OCI-LY1 (cell line): ENCODE measurements around the gene MFRP.

ENCODE experiments used
- H2AFZ ChIP-seq: fragments of 200-600 bp; sonication (generic), shearing (Covaris generic); 2 replicates; pipeline ENCODE4 v1.6.0; 2014; ENCODE audit warnings: antibody characterized with exemption, mild to moderate bottlenecking, low read length
- H3F3A ChIP-seq: fragments of 200-600 bp; sonication (generic), shearing (Covaris generic); 2 replicates; pipeline ENCODE4 v1.6.0; 2014; ENCODE audit warnings: mild to moderate bottlenecking, antibody characterized with exemption, low read length, moderate library complexity; ENCODE audit not compliant: insufficient read depth
- H3K27ac ChIP-seq: fragments of 200-600 bp; sonication (generic); 2 replicates; pipeline ENCODE4 v1.5.1; 2014; ENCODE audit warnings: low read length, mixed run types, mild to moderate bottlenecking, low read depth; ENCODE audit not compliant: poor library complexity, severe bottlenecking
- H3K27me3 ChIP-seq: fragments of 200-600 bp; sonication (generic); 2 replicates; pipeline ENCODE4 v1.6.0; 2014; ENCODE audit warnings: antibody characterized with exemption, mild to moderate bottlenecking, low read length, moderate library complexity; ENCODE audit not compliant: insufficient read depth
- H3K36me3 ChIP-seq: fragments of 200-600 bp; sonication (generic); 2 replicates; pipeline ENCODE4 v1.6.1; 2014; ENCODE audit warnings: mild to moderate bottlenecking, antibody characterized with exemption, low read length, moderate library complexity, mixed read lengths; ENCODE audit not compliant: insufficient read depth
- H3K4me1 ChIP-seq: fragments of 200-600 bp; sonication (generic); 2 replicates; pipeline ENCODE4 v1.5.1; 2014; ENCODE audit warnings: mild to moderate bottlenecking, low read length, moderate library complexity; ENCODE audit not compliant: insufficient read depth, severe bottlenecking
- H3K4me2 ChIP-seq: fragments of 200-600 bp; sonication (generic), shearing (Covaris generic); 2 replicates; pipeline ENCODE4 v1.6.1; 2014; ENCODE audit warnings: low read length
- H3K4me3 ChIP-seq: fragments of 200-600 bp; sonication (generic); 2 replicates; pipeline ENCODE4 v1.5.1; 2014; ENCODE audit warnings: low read length, low read depth, mild to moderate bottlenecking, mixed read lengths; ENCODE audit not compliant: poor library complexity, severe bottlenecking
- H3K79me2 ChIP-seq: fragments of 200-600 bp; shearing (Covaris generic); 2 replicates; pipeline ENCODE4 v1.6.1; 2016; ENCODE audit warnings: mixed run types, low read length, mixed read lengths; ENCODE audit not compliant: insufficient read depth
- H3K9ac ChIP-seq: fragments of 200-600 bp; sonication (generic), shearing (Covaris generic); 2 replicates; pipeline ENCODE4 v1.6.1; 2014; ENCODE audit warnings: mild to moderate bottlenecking, low read length, mixed read lengths
- H3K9me2 ChIP-seq: fragments of 200-600 bp; sonication (generic), shearing (Covaris generic); 2 replicates; pipeline ENCODE4 v1.6.1; 2014; ENCODE audit warnings: low read depth, mild to moderate bottlenecking, low read length, mixed read lengths
- H3K9me3 ChIP-seq: fragments of 200-600 bp; shearing (Covaris generic); 2 replicates; pipeline ENCODE4 v1.6.1; 2014; ENCODE audit warnings: low read length, mixed read lengths
- H4K20me1 ChIP-seq: fragments of 200-600 bp; sonication (generic), shearing (Covaris generic); 2 replicates; pipeline ENCODE4 v1.6.0; 2016; ENCODE audit warnings: mild to moderate bottlenecking, low read length; ENCODE audit not compliant: insufficient read depth
- EZH2 ChIP-seq: fragments of 200-600 bp; sonication (generic), shearing (Covaris generic); IDR thresholded peaks from 2 replicates; pipeline ENCODE4 v1.8.0; 2017; ENCODE audit warnings: borderline replicate concordance, mixed run types, mild to moderate bottlenecking, antibody characterized with exemption, low read length, moderate library complexity, mixed read lengths
- TF ChIP-seq, protein P1 (sequence below): fragments of 200-600 bp; sonication (generic), shearing (Covaris generic); IDR thresholded peaks from 2 replicates; pipeline ENCODE4 v1.5.1; 2017; ENCODE audit warnings: mild to moderate bottlenecking, antibody characterized with exemption, low read length, moderate library complexity, mixed read lengths

The MFRP gene

DNA sequence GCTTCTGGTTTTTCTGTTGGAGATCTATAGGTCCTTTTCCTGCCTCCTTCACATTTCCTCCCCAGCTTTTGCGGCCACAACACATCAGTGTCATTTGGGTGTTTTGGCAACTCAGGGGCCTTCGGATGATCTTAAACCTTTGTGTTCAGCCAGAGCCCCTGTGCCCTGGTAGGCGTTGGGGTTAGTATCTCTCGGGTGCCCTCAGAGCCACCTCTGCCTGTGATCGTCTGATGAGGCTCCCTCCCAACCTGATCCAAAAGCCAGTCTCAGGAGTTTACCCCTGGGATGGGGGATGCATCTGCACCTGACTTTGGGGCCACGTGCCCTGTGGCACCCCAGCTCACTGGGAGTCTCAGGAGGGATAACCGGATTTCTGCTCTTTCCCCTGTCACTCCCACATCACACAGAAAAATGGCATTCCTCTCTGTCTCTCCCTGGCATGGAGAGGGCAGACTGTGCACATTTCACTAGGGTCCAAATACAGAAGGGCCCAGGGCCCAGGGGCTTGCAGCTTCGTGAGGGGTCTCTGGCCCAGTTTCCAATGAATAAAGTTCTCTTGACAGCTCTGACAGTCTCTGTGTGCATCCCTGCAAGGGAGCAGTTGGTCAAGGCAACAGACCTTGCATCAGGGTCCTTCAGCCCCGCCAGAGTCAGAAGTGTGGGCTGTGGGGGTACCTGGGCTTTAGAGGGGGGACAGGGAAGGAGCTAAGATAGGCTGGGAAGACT is 9.6 kb downstream of the MFRP start:
- Histone ChIP-seq H3F3A (no peaks in the 10 kb centered on the region), H2AFZ (no peak overlapping the region), H3K79me2 (0 out of 2 replicates have a peak, but pooled peaks cover 2% of the 10 kb centered on the region), H3K27me3 (0 out of 2 replicates have a peak, but pooled peaks cover 4% of the 10 kb centered on the region), H3K36me3 (no peaks in the 10 kb centered on the region; the same call in 1 of the 2 replicates), H3K27ac (no peak overlapping the region), H3K9me2 (no peaks in the 10 kb centered on the region), H3K9me3 (no peaks in the 10 kb centered on the region), H3K9ac (no peak overlapping the region; the same call in 1 of the 2 replicates), H3K4me1 (peaks cover 60% of the 10 kb centered on the region), H3K4me3 (no peak overlapping the region), H4K20me1 (no peaks in the 10 kb centered on the region), H3K4me2 (peak overlapping the region; percentile 36)
- TF ChIP-seq EZH2: no peak
- TF ChIP-seq, protein P1, sequence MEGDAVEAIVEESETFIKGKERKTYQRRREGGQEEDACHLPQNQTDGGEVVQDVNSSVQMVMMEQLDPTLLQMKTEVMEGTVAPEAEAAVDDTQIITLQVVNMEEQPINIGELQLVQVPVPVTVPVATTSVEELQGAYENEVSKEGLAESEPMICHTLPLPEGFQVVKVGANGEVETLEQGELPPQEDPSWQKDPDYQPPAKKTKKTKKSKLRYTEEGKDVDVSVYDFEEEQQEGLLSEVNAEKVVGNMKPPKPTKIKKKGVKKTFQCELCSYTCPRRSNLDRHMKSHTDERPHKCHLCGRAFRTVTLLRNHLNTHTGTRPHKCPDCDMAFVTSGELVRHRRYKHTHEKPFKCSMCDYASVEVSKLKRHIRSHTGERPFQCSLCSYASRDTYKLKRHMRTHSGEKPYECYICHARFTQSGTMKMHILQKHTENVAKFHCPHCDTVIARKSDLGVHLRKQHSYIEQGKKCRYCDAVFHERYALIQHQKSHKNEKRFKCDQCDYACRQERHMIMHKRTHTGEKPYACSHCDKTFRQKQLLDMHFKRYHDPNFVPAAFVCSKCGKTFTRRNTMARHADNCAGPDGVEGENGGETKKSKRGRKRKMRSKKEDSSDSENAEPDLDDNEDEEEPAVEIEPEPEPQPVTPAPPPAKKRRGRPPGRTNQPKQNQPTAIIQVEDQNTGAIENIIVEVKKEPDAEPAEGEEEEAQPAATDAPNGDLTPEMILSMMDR: no peak

DNA sequence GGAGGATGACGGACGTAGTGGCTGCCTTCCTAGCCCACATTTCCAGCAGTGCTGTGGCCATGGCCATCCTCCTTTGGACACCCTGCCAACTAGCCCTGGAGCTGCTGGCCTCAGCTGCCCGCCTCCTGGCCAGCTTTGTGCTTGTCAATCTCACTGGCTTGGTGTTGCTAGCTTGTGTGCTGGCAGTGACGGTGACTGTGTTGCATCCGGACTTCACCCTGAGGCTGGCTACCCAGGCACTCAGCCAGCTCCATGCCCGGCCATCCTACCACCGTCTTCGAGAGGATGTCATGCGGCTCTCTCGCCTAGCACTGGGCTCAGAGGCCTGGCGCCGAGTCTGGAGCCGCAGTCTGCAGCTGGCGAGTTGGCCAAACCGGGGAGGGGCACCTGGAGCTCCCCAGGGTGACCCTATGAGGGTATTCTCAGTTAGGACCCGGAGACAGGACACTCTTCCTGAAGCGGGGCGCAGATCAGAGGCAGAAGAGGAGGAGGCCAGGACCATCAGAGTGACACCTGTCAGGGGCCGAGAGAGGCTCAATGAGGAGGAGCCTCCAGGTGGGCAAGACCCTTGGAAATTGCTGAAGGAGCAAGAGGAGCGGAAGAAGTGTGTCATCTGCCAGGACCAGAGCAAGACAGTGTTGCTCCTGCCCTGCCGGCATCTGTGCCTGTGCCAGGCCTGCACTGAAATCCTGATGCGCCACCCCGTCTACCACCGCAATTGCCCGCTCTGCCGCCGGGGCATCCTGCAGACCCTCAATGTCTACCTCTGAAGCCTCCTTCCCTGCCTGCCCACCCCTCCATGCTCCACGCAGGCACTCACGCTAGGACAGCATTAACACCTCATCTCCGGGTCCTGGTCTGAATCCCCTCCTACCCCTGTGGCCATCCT is 10.6 kb downstream of the MFRP start:
- Histone ChIP-seq H3K4me3 (peak overlapping the region; percentile 95), H3K9me3 (no peaks in the 10 kb centered on the region), H3K4me2 (peak overlapping the region; percentile 93), H3K27me3 (0 out of 2 replicates have a peak, but pooled peaks cover 4% of the 10 kb centered on the region), H2AFZ (no peak overlapping the region), H3K9me2 (no peaks in the 10 kb centered on the region), H3K9ac (no peak overlapping the region; the same call in 1 of the 2 replicates), H3K36me3 (no peaks in the 10 kb centered on the region; the same call in 1 of the 2 replicates), H4K20me1 (no peaks in the 10 kb centered on the region), H3F3A (no peaks in the 10 kb centered on the region), H3K79me2 (0 out of 2 replicates have a peak, but pooled peaks cover 2% of the 10 kb centered on the region), H3K4me1 (peaks cover 60% of the 10 kb centered on the region), H3K27ac (no peak overlapping the region)
- no peak for TF ChIP-seq EZH2
- TF ChIP-seq, protein P1: no peak

DNA sequence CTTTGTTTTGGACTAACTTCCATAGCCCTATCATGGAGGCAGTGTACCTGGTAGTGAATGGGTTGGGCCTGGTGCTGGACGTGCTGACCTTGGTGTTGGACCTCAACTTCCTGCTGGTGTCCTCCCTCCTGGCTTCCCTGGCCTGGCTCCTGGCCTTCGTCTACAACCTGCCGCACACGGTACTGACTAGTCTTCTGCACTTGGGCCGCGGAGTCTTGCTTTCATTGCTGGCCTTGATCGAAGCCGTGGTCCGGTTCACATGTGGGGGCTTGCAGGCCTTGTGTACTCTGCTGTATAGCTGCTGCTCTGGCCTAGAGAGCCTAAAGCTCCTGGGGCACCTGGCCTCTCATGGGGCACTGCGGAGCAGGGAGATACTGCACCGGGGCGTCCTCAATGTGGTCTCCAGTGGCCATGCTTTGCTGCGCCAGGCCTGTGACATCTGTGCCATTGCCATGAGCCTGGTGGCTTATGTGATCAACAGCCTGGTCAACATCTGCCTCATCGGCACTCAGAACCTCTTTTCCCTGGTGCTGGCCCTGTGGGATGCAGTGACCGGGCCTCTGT is 11.3 kb downstream of the MFRP start:
- H3F3A ChIP-seq: no peaks in the 10 kb centered on the region
- peak overlapping the region; percentile 95 for H3K4me3 ChIP-seq
- no peak overlapping the region for H2AFZ ChIP-seq

More for the DNA sequence above, 11.3 kb downstream of the MFRP start:
- peak overlapping the region; percentile 58 for H3K27ac ChIP-seq
- H3K9me3 ChIP-seq: no peaks in the 10 kb centered on the region
- H3K79me2 ChIP-seq: 0 out of 2 replicates have a peak, but pooled peaks cover 2% of the 10 kb centered on the region
- H4K20me1 ChIP-seq: no peaks in the 10 kb centered on the region
- H3K9me2 ChIP-seq: no peaks in the 10 kb centered on the region
- peak overlapping the region; percentile 93 for H3K4me2 ChIP-seq
- peaks cover 59% of the 10 kb centered on the region for H3K4me1 ChIP-seq
- TF ChIP-seq, protein P1: no peak
- TF ChIP-seq EZH2: no peak
- peak overlapping the region; percentile 94 for H3K9ac ChIP-seq
- no peaks in the 10 kb centered on the region; the same call in 1 of the 2 replicates for H3K36me3 ChIP-seq
- H3K27me3 ChIP-seq: 0 out of 2 replicates have a peak, but pooled peaks cover 4% of the 10 kb centered on the region
